Astrocyte (in vitro differentiated cells and primary cell): ENCODE data around the gene PRRG2. TPM values are rescaled to one million over a fixed set of nuclear protein-coding genes. Genes with fewer than 3 reads are reported as not detected.

ENCODE experiments used
- DNase-seq: peaks from one replicate; pipeline ENCODE4 v3.0.0-alpha.2; 2010; ENCODE audit warnings: low read depth
- FAIRE-seq: peaks from 2 replicates; lab custom pipeline; 2011; peaks lifted over from hg19 to GRCh38; lab: Jason Lieb, UNC
- H2AFZ ChIP-seq: 2 replicates; pipeline ENCODE4 v1.6.0; 2012; ENCODE audit warnings: low read depth, low read length, inconsistent platforms
- H3K27ac ChIP-seq: 2 replicates; pipeline ENCODE4 v1.5.1; 2011; ENCODE audit warnings: low read depth, low read length, inconsistent platforms
- H3K27me3 ChIP-seq: 2 replicates; pipeline ENCODE4 v1.6.0; 2011; ENCODE audit warnings: low read length, inconsistent platforms; ENCODE audit not compliant: insufficient read depth
- H3K36me3 ChIP-seq: 2 replicates; pipeline ENCODE4 v1.5.1; 2011; ENCODE audit warnings: low read length, inconsistent platforms; ENCODE audit not compliant: insufficient read depth
- H3K4me1 ChIP-seq: 2 replicates; pipeline ENCODE4 v1.5.1; 2011; ENCODE audit warnings: low read length, inconsistent platforms; ENCODE audit not compliant: insufficient read depth
- H3K4me2 ChIP-seq: 2 replicates; pipeline ENCODE4 v1.6.0; 2012; ENCODE audit warnings: low read length, inconsistent platforms
- H3K4me3 ChIP-seq: 2 replicates; pipeline ENCODE4 v1.5.1; 2011; ENCODE audit warnings: low read depth, mild to moderate bottlenecking, low read length, inconsistent platforms; ENCODE audit not compliant: insufficient read depth
- H3K79me2 ChIP-seq: 2 replicates; pipeline ENCODE4 v1.6.0; 2012; ENCODE audit warnings: mild to moderate bottlenecking, low read length, inconsistent platforms; ENCODE audit not compliant: insufficient read depth
- H3K9ac ChIP-seq: 2 replicates; pipeline ENCODE4 v1.6.0; 2012; ENCODE audit warnings: mild to moderate bottlenecking, low read length, inconsistent platforms
- H3K9me3 ChIP-seq: 2 replicates; pipeline ENCODE4 v1.5.1; 2012; ENCODE audit warnings: low read depth, mild to moderate bottlenecking, low read length, inconsistent platforms; ENCODE audit not compliant: insufficient read depth
- H4K20me1 ChIP-seq: 2 replicates; pipeline ENCODE4 v1.6.0; 2012; ENCODE audit warnings: low read length, inconsistent platforms; ENCODE audit not compliant: insufficient read depth
- H3K27ac Mint-ChIP-seq: one replicate; pipeline ENCODE4 v1.8.0; 2021; ENCODE audit warnings: mild to moderate bottlenecking, mixed read lengths; ENCODE audit not compliant: unreplicated experiment
- H3K27me3 Mint-ChIP-seq: one replicate; pipeline ENCODE4 v1.8.0; 2021; ENCODE audit warnings: low read depth, mixed read lengths; ENCODE audit not compliant: unreplicated experiment
- H3K36me3 Mint-ChIP-seq: one replicate; pipeline ENCODE4 v1.8.0; 2021; ENCODE audit warnings: low read depth, mixed read lengths; ENCODE audit not compliant: unreplicated experiment
- H3K4me1 Mint-ChIP-seq: one replicate; pipeline ENCODE4 v1.8.0; 2021; ENCODE audit warnings: low read depth, mixed read lengths; ENCODE audit not compliant: unreplicated experiment
- H3K4me3 Mint-ChIP-seq: one replicate; pipeline ENCODE4 v1.8.0; 2021; ENCODE audit warnings: mild to moderate bottlenecking, moderate library complexity, mixed read lengths; ENCODE audit not compliant: unreplicated experiment
- H3K9me3 Mint-ChIP-seq: one replicate; pipeline ENCODE4 v1.8.0; 2021; ENCODE audit warnings: mild to moderate bottlenecking, mixed read lengths; ENCODE audit not compliant: unreplicated experiment
- EZH2 ChIP-seq: IDR thresholded peaks from 2 replicates; pipeline ENCODE4 v1.6.1; 2012; ENCODE audit warnings: mild to moderate bottlenecking, low read length, inconsistent platforms; ENCODE audit not compliant: insufficient read depth
- total RNA-seq: library from RNA; stranded (reverse); gene quantifications from 2 replicates; pipeline ENCODE4 v1.2.1, GENCODE V29; 2021
- TF ChIP-seq, protein P1 (sequence below): IDR thresholded peaks from 2 replicates; pipeline ENCODE4 v1.5.1; 2011; ENCODE audit warnings: low read depth, mild to moderate bottlenecking, inconsistent platforms, low read length, moderate library complexity; ENCODE audit not compliant: insufficient read depth

PRRG2 gene
- total RNA-seq, 1 donor from 2014 or later: 1.3 TPM

DNA sequence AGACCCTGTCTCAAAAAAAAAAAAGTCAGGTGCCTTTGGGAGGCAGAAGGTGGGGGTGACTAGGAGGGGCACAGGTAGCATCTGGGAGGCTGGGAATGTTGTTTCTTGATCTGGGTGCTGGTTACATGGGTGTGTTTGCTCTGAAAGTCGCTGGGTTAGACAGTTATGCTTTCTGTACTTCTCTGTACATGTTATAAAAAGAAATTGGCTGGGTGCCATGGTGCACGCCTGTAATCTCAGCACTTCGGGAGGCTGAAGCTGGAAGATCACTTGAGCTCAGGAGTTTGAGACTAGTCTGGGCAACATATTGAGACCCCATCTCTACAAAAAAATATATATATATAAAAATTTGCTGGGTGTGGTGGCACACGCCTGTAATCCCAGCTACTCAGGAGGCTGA, 15.9 kb upstream of the PRRG2 start:
- Mint-ChIP-seq H3K36me3 (peaks cover 2% of the 10 kb centered on the region), H3K4me1 (peaks cover under 1% of the 10 kb centered on the region), H3K27me3 (no peaks in the 10 kb centered on the region), H3K27ac (peak overlapping the region; percentile 26), H3K9me3 (no peaks in the 10 kb centered on the region), H3K4me3 (no peak overlapping the region)
- Histone ChIP-seq H3K4me1 (no peaks in the 10 kb centered on the region), H3K4me2 (no peak overlapping the region), H3K9ac (no peak overlapping the region), H3K27ac (no peak overlapping the region), H3K79me2 (peaks cover 72% of the 10 kb centered on the region), H3K27me3 (no peaks in the 10 kb centered on the region), H3K4me3 (no peak overlapping the region), H4K20me1 (peaks cover 71% of the 10 kb centered on the region), H2AFZ (no peak overlapping the region), H3K36me3 (peaks cover 6% of the 10 kb centered on the region), H3K9me3 (no peaks in the 10 kb centered on the region)
- FAIRE-seq (no peak), DNase-seq (no peak)
- no peak for TF ChIP-seq EZH2
- TF ChIP-seq, protein P1, sequence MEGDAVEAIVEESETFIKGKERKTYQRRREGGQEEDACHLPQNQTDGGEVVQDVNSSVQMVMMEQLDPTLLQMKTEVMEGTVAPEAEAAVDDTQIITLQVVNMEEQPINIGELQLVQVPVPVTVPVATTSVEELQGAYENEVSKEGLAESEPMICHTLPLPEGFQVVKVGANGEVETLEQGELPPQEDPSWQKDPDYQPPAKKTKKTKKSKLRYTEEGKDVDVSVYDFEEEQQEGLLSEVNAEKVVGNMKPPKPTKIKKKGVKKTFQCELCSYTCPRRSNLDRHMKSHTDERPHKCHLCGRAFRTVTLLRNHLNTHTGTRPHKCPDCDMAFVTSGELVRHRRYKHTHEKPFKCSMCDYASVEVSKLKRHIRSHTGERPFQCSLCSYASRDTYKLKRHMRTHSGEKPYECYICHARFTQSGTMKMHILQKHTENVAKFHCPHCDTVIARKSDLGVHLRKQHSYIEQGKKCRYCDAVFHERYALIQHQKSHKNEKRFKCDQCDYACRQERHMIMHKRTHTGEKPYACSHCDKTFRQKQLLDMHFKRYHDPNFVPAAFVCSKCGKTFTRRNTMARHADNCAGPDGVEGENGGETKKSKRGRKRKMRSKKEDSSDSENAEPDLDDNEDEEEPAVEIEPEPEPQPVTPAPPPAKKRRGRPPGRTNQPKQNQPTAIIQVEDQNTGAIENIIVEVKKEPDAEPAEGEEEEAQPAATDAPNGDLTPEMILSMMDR: no peak

DNA sequence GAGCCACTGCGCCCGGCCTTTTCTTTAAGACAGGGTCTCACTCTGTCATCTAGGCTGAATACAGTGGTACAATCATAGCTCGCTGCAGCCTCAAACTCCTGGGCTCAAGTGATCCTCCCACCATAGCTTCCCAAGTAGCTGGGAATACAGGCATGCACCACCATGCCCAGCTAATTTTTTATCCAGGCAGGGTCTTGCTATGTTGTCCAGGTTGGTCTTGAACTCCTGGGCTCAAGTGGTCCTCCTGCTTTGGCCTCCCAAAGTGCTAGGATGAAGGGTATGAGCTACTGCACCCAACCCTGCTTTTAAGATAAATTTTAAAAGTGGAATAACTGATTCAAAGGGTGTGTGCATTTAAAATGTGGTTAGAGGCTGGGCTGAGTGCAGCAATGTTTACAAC, 14.8 kb upstream of the PRRG2 start:
- Histone ChIP-seq H3K9me3 (no peaks in the 10 kb centered on the region), H3K4me2 (no peak overlapping the region), H3K9ac (no peak overlapping the region), H4K20me1 (peaks cover 70% of the 10 kb centered on the region), H3K27me3 (no peaks in the 10 kb centered on the region), H3K36me3 (peaks cover 6% of the 10 kb centered on the region), H2AFZ (no peak overlapping the region), H3K4me1 (no peaks in the 10 kb centered on the region), H3K79me2 (peaks cover 72% of the 10 kb centered on the region), H3K27ac (no peak overlapping the region), H3K4me3 (no peak overlapping the region)
- no peak for FAIRE-seq
- no peaks in the 10 kb centered on the region for H3K27me3 Mint-ChIP-seq
- peaks cover 4% of the 10 kb centered on the region for H3K4me1 Mint-ChIP-seq
- no peaks in the 10 kb centered on the region for H3K9me3 Mint-ChIP-seq
- H3K4me3 Mint-ChIP-seq: no peak overlapping the region
- no peak for TF ChIP-seq EZH2
- TF ChIP-seq, protein P1: no peak
- H3K27ac Mint-ChIP-seq: no peak overlapping the region
- DNase-seq: no peak
- H3K36me3 Mint-ChIP-seq: peaks cover 1% of the 10 kb centered on the region

DNA sequence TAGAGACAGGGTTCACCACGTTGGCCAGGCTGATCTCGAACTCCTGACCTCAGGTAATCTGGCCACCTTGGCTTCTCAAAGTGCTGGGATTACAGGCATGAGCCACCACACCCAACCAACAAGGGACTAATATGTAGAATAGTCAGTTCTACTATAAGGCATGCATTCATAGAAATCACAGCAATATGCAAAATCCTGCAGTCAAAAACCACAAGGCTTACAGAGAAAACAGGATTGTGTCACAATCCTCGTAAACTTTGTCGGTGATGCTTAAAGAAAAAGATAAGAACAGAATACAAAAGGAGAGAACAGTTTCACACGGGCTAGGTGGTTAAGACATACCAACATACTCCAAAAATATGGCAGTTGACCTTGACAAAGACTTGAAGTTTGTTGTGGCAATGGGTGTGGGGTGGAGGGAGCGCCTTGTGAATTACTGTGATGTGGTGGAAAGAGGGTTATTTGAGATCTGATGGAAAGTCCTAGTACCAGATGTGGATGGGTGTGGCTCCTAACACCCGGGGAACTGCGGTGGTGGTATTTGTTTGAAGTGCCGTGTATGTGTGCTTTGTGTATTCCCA, 13.2 kb upstream of the PRRG2 start:
- peaks cover 4% of the 10 kb centered on the region for H3K4me1 Mint-ChIP-seq
- no peak overlapping the region for H3K27ac Mint-ChIP-seq
- no peaks in the 10 kb centered on the region for H3K9me3 Mint-ChIP-seq
- no peaks in the 10 kb centered on the region for H3K9me3 ChIP-seq
- DNase-seq (no peak), FAIRE-seq (no peak)
- H3K4me3 ChIP-seq: no peak overlapping the region
- peaks cover 59% of the 10 kb centered on the region for H4K20me1 ChIP-seq
- no peak overlapping the region for H3K4me3 Mint-ChIP-seq
- H3K9ac ChIP-seq: no peak overlapping the region
- no peaks in the 10 kb centered on the region for H3K27me3 Mint-ChIP-seq
- no peak overlapping the region for H3K4me2 ChIP-seq
- H2AFZ ChIP-seq: no peak overlapping the region
- TF ChIP-seq, protein P1: no peak
- no peaks in the 10 kb centered on the region for H3K36me3 Mint-ChIP-seq
- H3K27me3 ChIP-seq: no peaks in the 10 kb centered on the region
- no peaks in the 10 kb centered on the region for H3K4me1 ChIP-seq
- H3K36me3 ChIP-seq: peaks cover 6% of the 10 kb centered on the region
- H3K79me2 ChIP-seq: peaks cover 69% of the 10 kb centered on the region
- no peak overlapping the region for H3K27ac ChIP-seq
